ENCODE results near the gene GTPBP6.
"Not testable (repeated sequence)": the region's sequence is repeated elsewhere in the genome, so short reads cannot be mapped to it uniquely, and the experiment has no call there.

GTPBP6 gene

GRCh38 chrX:355329-356050, 36.9 kb upstream of the GTPBP6 start:
- no peak overlapping the region for H3K4me3 ChIP-seq (ENCODE audit: low read depth, low read length)
- TF ChIP-seq CTCF (IDR thresholded peaks at IDR 0.05; ENCODE audit: control insufficient read depth, extremely low read depth, insufficient read depth): no peak
- no peak for DNase-seq (ENCODE audit: low read depth)

GRCh38 chrX:353566-354535, 35.3 kb upstream of the GTPBP6 start:
- no peak for DNase-seq (ENCODE audit: low read depth)
- H3K4me3 ChIP-seq (ENCODE audit: low read depth, low read length): no peak overlapping the region
- no peak for TF ChIP-seq CTCF (IDR thresholded peaks at IDR 0.05; ENCODE audit: control insufficient read depth, extremely low read depth, insufficient read depth)

- no peak overlapping the region for H3K4me3 ChIP-seq (ENCODE audit: low read depth, low read length)
- DNase-seq (ENCODE audit: low read depth): no peak
- no peak for TF ChIP-seq CTCF (IDR thresholded peaks at IDR 0.05; ENCODE audit: control insufficient read depth, extremely low read depth, insufficient read depth)
Observed at GRCh38 chrX:352582-353314, 34.2 kb upstream of the GTPBP6 start.

GRCh38 chrX:352181-352580, 33.6 kb upstream of the GTPBP6 start:
- TF ChIP-seq CTCF (IDR thresholded peaks at IDR 0.05; ENCODE audit: control insufficient read depth, extremely low read depth, insufficient read depth): no peak
- no peak overlapping the region for H3K4me3 ChIP-seq (ENCODE audit: low read depth, low read length)
- no peak for DNase-seq (ENCODE audit: low read depth)

GRCh38 chrX:351736-352135, 33.1 kb upstream of the GTPBP6 start:
- no peak overlapping the region for H3K4me3 ChIP-seq (ENCODE audit: low read depth, low read length)
- no peak for DNase-seq (ENCODE audit: low read depth)
- no peak for TF ChIP-seq CTCF (IDR thresholded peaks at IDR 0.05; ENCODE audit: control insufficient read depth, extremely low read depth, insufficient read depth)

- not testable (repeated sequence) for DNase-seq (ENCODE audit: low read depth); H3K4me3 ChIP-seq (ENCODE audit: low read depth, low read length)
Observed at GRCh38 chrX:351324-351641, 32.7 kb upstream of the GTPBP6 start.

Data from LNCaP clone FGC (cell line).